MCF 10A (cell line): Measurements from ENCODE around the gene TCF19. TPM values are rescaled to one million over a fixed set of nuclear protein-coding genes. Genes with fewer than 3 reads are reported as not detected.

ENCODE experiments used
- BruUV-seq: library from RNA; stranded (reverse); fragments of 400-500 nt; replicated peaks from 2 replicates; lab custom pipeline; 2021; lab: Mats Ljungman, UMichigan
- CTCF ChIA-PET: fragments of 300-600 bp; sonication (Branson Sonifier 250); formaldehyde crosslinking; extraction: SDS; loops from one replicate; lab custom pipeline; 2021; ENCODE audit warnings: antibody characterized with exemption, inconsistent platforms; lab: Yijun Ruan, JAX
- POLR2A ChIA-PET: fragments of 300-600, 350-650 bp; sonication (Branson Sonifier 250); formaldehyde crosslinking; extraction: SDS; loops from one replicate; lab custom pipeline; 2020; ENCODE audit warnings: antibody characterized with exemption, inconsistent platforms; lab: Yijun Ruan, JAX
- DNase-seq: peaks from one replicate; pipeline ENCODE4 v3.0.0-alpha.2; 2018; ENCODE audit not compliant: unreplicated experiment
- H3K27ac Mint-ChIP-seq: one replicate; pipeline ENCODE4 v1.8.0; 2022; ENCODE audit warnings: mild to moderate bottlenecking, low read depth, mixed read lengths; ENCODE audit not compliant: unreplicated experiment
- H3K27me3 Mint-ChIP-seq: one replicate; pipeline ENCODE4 v1.8.0; 2022; ENCODE audit warnings: mixed read lengths; ENCODE audit not compliant: insufficient read depth, unreplicated experiment
- H3K36me3 Mint-ChIP-seq: one replicate; pipeline ENCODE4 v1.8.0; 2022; ENCODE audit warnings: mild to moderate bottlenecking, moderate library complexity, mixed read lengths; ENCODE audit not compliant: insufficient read depth, unreplicated experiment
- H3K4me1 Mint-ChIP-seq: one replicate; pipeline ENCODE4 v1.8.0; 2022; ENCODE audit warnings: mixed read lengths; ENCODE audit not compliant: insufficient read depth, unreplicated experiment
- H3K4me3 Mint-ChIP-seq: one replicate; pipeline ENCODE4 v1.8.0; 2022; ENCODE audit warnings: mild to moderate bottlenecking, moderate library complexity, mixed read lengths; ENCODE audit not compliant: unreplicated experiment
- H3K9me3 Mint-ChIP-seq: one replicate; pipeline ENCODE4 v1.8.0; 2022; ENCODE audit warnings: mixed read lengths; ENCODE audit not compliant: unreplicated experiment
- CTCF ChIP-seq: fragments of 200-600 bp; IDR thresholded peaks from one replicate; pipeline ENCODE4 v1.8.0; 2022; ENCODE audit warnings: antibody characterized with exemption, mild to moderate bottlenecking; ENCODE audit not compliant: unreplicated experiment
- intact Hi-C: fragments of 100-400 bp; cut with micrococcal nuclease; formaldehyde crosslinking; loops from 2 replicates; pipeline ENCODE4 v1.14.1; 2022
- total RNA-seq: library from RNA; stranded (reverse); gene quantifications from 2 replicates; pipeline ENCODE4 v1.2.3, GENCODE V29; 2022

TCF19 gene
- total RNA-seq, 1 experiment from 2014 or later = 6.5 TPM

GRCh38 chr6:31157513-31158139 lies 763 bp upstream of the TCF19 start, which contains the start of gene CCHCR1:
TSS of gene CCHCR1 (minus strand) at chr6:31157802. CDS start at chr6:31157600, 202 bp downstream.
- CTCF ChIA-PET = interaction anchor here (0.7 to 2.5 kb wide), 2 partner anchors 19 to 39 kb away, joined by 3 to 14 read pairs; partner anchors contain the start of gene PSORS1C2
- peaks cover 21% of the 10 kb centered on the region for H3K36me3 Mint-ChIP-seq
- POLR2A ChIA-PET = interaction anchor here (0.5 to 2.0 kb wide), 8 partner anchors 16 to 246 kb away, joined by 3 to 4 read pairs (median 4); no protein-coding TSS in a partner anchor
- peak within 1 kb of the TSS; percentile 92 for H3K27ac Mint-ChIP-seq
- no peaks in the 10 kb centered on the region for H3K27me3 Mint-ChIP-seq
- peak within 1 kb of the TSS; percentile 88 for H3K4me3 Mint-ChIP-seq
- no peaks in the 10 kb centered on the region for H3K9me3 Mint-ChIP-seq
- no peak for DNase-seq
- intact Hi-C loops = no loop called here
- BruUV-seq = no TSS peak
- no peak for TF ChIP-seq CTCF
- peaks cover 22% of the 10 kb centered on the region for H3K4me1 Mint-ChIP-seq

GRCh38 chr6:31158863-31159855 lies 770 bp downstream of the TCF19 start:
- intact Hi-C loops = no loop called here
- Mint-ChIP-seq H3K27ac (peak overlapping the region; percentile 92), H3K4me3 (peak overlapping the region; percentile 88), H3K36me3 (peaks cover 25% of the 10 kb centered on the region), H3K27me3 (no peaks in the 10 kb centered on the region), H3K9me3 (no peaks in the 10 kb centered on the region), H3K4me1 (peaks cover 22% of the 10 kb centered on the region)
- peak; percentile 6 for DNase-seq
- CTCF ChIA-PET = interaction anchor here (0.6 to 1.5 kb wide), 6 partner anchors 30 to 644 kb away, joined by 3 to 4 read pairs (median 3); no protein-coding TSS in a partner anchor
- TF ChIP-seq CTCF = no peak
- TSS peak; percentile 35 for BruUV-seq
- POLR2A ChIA-PET = interaction anchor here (0.6 to 2.0 kb wide), 14 partner anchors 9 to 213 kb away, joined by 3 to 6 read pairs (median 3); no protein-coding TSS in a partner anchor

GRCh38 chr6:31161216-31162126 lies 3.1 kb downstream of the TCF19 start:
- Mint-ChIP-seq H3K4me3 (no peak overlapping the region), H3K9me3 (no peaks in the 10 kb centered on the region), H3K27ac (peak overlapping the region; percentile 16), H3K4me1 (peaks cover 22% of the 10 kb centered on the region), H3K27me3 (no peaks in the 10 kb centered on the region), H3K36me3 (peaks cover 20% of the 10 kb centered on the region)
- intact Hi-C loops = no loop called here
- no peak for TF ChIP-seq CTCF
- CTCF ChIA-PET = interaction anchor here (0.6 to 1.0 kb wide), 4 partner anchors 14 to 1084 kb away, joined by 3 to 7 read pairs (median 4); no protein-coding TSS in a partner anchor
- no TSS peak for BruUV-seq
- POLR2A ChIA-PET = interaction anchor here (0.6 to 1.4 kb wide), 3 partner anchors 22 to 395 kb away, joined by 3 read pairs; no protein-coding TSS in a partner anchor
- no peak for DNase-seq
